NCI-H2227 treated with DMSO at 0.1 percent for 48 hours (cell line): ENCODE measurements around the gene HOXC12.

Experiments
- DNase-seq: peaks from one replicate; lab custom pipeline; 2025; lab: John Stamatoyannopoulos, UW

The HOXC12 gene

DNA sequence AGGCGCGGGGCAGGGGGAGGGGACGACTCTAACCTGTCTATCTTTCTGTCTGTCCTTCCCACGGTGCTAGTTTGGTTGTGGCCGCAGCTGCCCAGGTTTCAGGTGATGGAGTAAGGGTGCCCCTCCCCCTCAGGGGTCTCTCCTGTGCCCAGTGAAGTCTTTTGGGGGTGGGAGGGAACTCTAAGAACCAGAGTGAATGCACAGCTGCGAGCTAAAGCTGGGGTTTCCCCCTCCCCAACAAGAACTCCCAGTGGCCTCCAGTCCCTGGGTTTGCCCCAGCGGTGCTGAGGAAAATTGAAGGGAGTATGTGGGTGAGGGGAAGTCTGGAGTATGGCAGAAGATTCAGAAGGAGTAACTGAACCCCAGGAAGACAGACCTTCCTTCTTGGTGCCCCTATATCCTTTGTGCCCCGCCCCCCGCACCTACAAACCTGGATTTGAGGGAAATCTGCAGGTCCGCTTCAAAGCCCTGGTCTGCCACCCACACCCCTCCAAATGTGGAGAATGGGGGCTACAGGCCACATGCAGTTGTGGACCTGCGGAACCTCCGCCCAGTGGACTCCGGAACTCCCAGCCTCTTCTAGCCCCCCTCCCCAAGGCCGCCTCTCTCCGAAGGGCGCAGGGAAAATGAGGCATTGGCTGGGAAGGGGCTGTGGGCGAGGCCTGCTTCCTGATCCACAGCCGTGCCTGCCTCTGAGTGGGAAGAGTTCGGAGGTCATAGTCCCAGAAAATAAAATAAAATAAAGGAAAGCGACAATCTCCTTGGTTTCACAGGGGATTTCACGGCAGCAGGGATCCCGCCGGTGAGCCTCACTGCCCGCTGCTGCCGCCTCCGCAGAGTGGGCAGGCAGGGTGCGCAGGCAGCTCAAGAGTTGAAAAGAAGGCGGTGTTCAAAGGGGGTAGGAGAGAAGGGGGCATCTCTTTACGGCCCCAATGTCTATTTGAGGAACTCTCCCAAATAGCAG lies 41.8 kb downstream of the HOXC12 start:
- no peak for DNase-seq

DNA sequence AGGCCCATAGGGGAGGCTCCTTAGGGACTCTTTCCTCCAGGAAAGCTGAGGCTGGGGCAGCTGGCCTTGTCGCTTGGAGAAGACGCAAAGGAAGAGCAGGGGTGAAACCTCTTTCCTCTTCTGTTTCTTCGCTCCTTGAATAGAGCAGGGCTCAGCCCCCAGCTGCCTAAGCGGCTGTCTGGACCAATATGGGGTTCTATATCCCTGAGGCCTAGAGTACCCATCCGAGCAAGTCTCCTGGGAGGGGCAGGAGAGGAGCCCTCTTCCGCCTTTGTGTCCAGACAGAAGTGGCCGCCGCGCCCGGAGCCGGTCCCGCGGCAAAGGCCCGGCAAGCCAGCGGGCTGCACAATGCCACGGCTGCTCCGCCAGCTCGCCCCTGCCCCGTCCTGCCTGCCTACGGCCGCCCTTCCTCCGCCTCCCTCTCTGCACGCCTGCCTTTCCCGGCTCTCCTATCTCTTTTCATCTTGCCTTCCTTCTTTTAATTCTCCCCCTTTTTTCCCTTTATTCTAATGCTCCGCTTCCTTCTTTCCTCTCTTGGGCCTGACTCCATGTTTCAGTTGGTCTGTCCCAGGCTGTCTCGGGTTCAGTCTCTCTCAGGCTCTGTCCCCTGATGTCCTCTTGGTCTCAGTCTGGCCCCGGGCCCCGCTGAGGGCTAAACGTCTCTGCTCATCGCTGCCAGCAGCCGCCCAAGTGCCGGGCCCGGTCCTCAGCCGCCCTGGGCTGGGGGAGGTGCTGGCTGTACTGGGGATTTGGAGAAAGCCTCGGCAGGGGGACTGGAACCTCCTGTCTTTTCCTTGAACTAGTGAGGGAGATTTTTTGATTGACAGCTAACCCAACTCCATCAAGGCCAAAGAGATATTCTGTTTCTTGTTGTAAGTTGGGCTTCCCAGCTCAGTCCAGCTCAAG lies 42.8 kb downstream of the HOXC12 start:
- no peak for DNase-seq

- DNase-seq, result no peak
These were observed 43.6 kb downstream of the HOXC12 start for GRCh38 chr12:53998110-53998899.

GRCh38 chr12:53998900-53999236 lies 44.2 kb downstream of the HOXC12 start:
- no peak for DNase-seq

DNA sequence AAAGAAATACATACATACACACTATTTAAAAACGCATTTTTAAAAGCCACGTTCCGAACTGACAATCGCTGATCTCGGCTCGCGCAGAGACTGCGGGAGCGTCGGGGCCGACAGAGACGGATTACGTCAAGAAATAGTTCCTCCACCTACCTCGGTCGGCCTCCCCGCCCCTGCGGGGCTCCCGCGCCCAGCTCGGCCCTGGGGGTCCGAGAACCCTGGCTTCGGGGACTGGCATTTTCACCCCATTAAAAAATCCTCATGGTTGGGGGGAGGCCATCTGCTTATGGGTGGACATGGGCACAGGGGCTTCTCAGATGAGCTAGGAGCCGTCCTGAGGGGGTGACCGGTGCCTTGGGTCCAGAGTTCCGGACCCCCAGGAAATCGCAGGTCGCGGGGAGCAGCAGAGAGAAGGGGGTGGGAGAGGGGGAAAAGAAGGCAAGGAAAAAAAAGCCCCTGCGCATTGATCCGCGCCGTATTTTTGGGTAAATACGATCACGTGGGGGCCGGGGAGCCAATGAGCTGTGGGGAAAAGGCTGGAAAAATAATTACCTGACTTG lies 44.9 kb downstream of the HOXC12 start:
- DNase-seq, result peak; percentile 32

GRCh38 chr12:54000116-54001114 lies 45.7 kb downstream of the HOXC12 start, which contains the start of gene HOXC9:
Gene HOXC9, plus strand, starts transcription at chr12:54000161. Its CDS starts 28 bp downstream, at chr12:54000189.
- DNase-seq, result no peak

GRCh38 chr12:54001283-54002187 lies 46.8 kb downstream of the HOXC12 start:
- DNase-seq, result no peak

- DNase-seq, result no peak
These were observed 47.7 kb downstream of the HOXC12 start for GRCh38 chr12:54002278-54002914.

- no peak for DNase-seq
These were observed 48.2 kb downstream of the HOXC12 start for GRCh38 chr12:54002915-54003389.

- no peak for DNase-seq
These were observed 48.9 kb downstream of the HOXC12 start for GRCh38 chr12:54003625-54004024.

- DNase-seq, result no peak
These were observed 49.5 kb downstream of the HOXC12 start for GRCh38 chr12:54004063-54004840.

- no peak for DNase-seq
These were observed 50.3 kb downstream of the HOXC12 start for GRCh38 chr12:54004841-54005530.

- DNase-seq, result no peak
These were observed 50.8 kb downstream of the HOXC12 start for GRCh38 chr12:54005531-54005852.

GRCh38 chr12:54005853-54006558 lies 51.3 kb downstream of the HOXC12 start:
- peak; percentile 35 for DNase-seq

GRCh38 chr12:54006559-54007220 lies 52.0 kb downstream of the HOXC12 start:
- DNase-seq, result no peak
